Neutrophil (primary cell): Measurements from ENCODE around the gene OXA1L.

Source experiments
- H3K27ac ChIP-seq: fragments of 200-600 bp; sonication (generic); 2 replicates; pipeline ENCODE4 v1.5.1; 2016; ENCODE audit warnings: mild to moderate bottlenecking, moderate library complexity
- H3K27me3 ChIP-seq: fragments of 200-600 bp; sonication (generic); 2 replicates; pipeline ENCODE4 v1.6.0; 2016; ENCODE audit warnings: mild to moderate bottlenecking
- H3K36me3 ChIP-seq: fragments of 200-600 bp; sonication (generic); 2 replicates; pipeline ENCODE4 v1.5.1; 2017
- H3K4me1 ChIP-seq, 2 experiments: fragments of 200-600 bp in 1 of 2; sonication (generic) in 1 of 2; 1 replicate in 1 of 2; 2 replicates in 1 of 2; pipeline versions ENCODE4 v1.5.1 to v1.6.1; 2013 to 2016; ENCODE audit warnings: low read depth in 1 of 2, low read length in 1 of 2, mild to moderate bottlenecking in 1 of 2, moderate library complexity in 1 of 2; ENCODE audit not compliant: control insufficient read depth in 1 of 2, insufficient read depth in 1 of 2
- H3K4me3 ChIP-seq, 2 experiments: fragments of 200-600 bp in 1 of 2; sonication (generic) in 1 of 2; 1 replicate in 1 of 2; 2 replicates in 1 of 2; pipeline ENCODE4 v1.5.1; 2013 to 2016; ENCODE audit warnings: low read depth in 1 of 2, low read length in 1 of 2, mild to moderate bottlenecking in 1 of 2, moderate library complexity in 1 of 2
- H3K9me3 ChIP-seq: fragments of 200-600 bp; sonication (generic); 2 replicates; pipeline ENCODE4 v1.5.1; 2016
- CTCF ChIP-seq: fragments of 200-600 bp; sonication (generic); IDR thresholded peaks from 2 replicates; pipeline ENCODE4 v1.5.1; 2016; ENCODE audit warnings: antibody characterized with exemption

Gene OXA1L

GRCh38 chr14:22761734-22762133 lies 4.8 kb upstream of the OXA1L start:
- H3K27me3 ChIP-seq: no peaks in the 10 kb centered on the region
- H3K9me3 ChIP-seq: no peaks in the 10 kb centered on the region
- H3K27ac ChIP-seq: no peak overlapping the region
- no peaks in the 10 kb centered on the region for H3K36me3 ChIP-seq
- TF ChIP-seq CTCF: no peak
- H3K4me3 ChIP-seq: no peak overlapping the region
- peaks cover 6% of the 10 kb centered on the region in 2 experiments for H3K4me1 ChIP-seq

- TF ChIP-seq CTCF: no peak
- Histone ChIP-seq H3K4me1 (peaks cover 24 to 26% of the 10 kb centered on the region in 2 experiments), H3K27me3 (no peaks in the 10 kb centered on the region), H3K4me3 (no peak overlapping the region), H3K9me3 (no peaks in the 10 kb centered on the region), H3K27ac (no peak overlapping the region), H3K36me3 (peaks cover 3% of the 10 kb centered on the region)
Observed at GRCh38 chr14:22764382-22764781, 2.1 kb upstream of the OXA1L start.

- H3K9me3 ChIP-seq: no peaks in the 10 kb centered on the region
- H3K27ac ChIP-seq: peak overlapping the region; percentile 91
- H3K4me3 ChIP-seq: peak overlapping the region; percentile 78 to 95
- no peak for TF ChIP-seq CTCF
- peaks cover 30% of the 10 kb centered on the region for H3K36me3 ChIP-seq
- no peaks in the 10 kb centered on the region for H3K27me3 ChIP-seq
- H3K4me1 ChIP-seq: peaks cover 24 to 26% of the 10 kb centered on the region in 2 experiments
Observed at GRCh38 chr14:22767323-22767589, 768 bp downstream of the OXA1L start.

GRCh38 chr14:22768947-22769346 lies 2.5 kb downstream of the OXA1L start:
- peaks cover 24 to 26% of the 10 kb centered on the region in 2 experiments for H3K4me1 ChIP-seq
- TF ChIP-seq CTCF: no peak
- H3K9me3 ChIP-seq: no peaks in the 10 kb centered on the region
- H3K27ac ChIP-seq: no peak overlapping the region
- peaks cover 46% of the 10 kb centered on the region for H3K36me3 ChIP-seq
- H3K4me3 ChIP-seq: no peak overlapping the region
- no peaks in the 10 kb centered on the region for H3K27me3 ChIP-seq

GRCh38 chr14:22769369-22769768 lies 2.9 kb downstream of the OXA1L start:
- no peaks in the 10 kb centered on the region for H3K27me3 ChIP-seq
- H3K4me1 ChIP-seq: peaks cover 24 to 26% of the 10 kb centered on the region in 2 experiments
- no peak overlapping the region for H3K27ac ChIP-seq
- TF ChIP-seq CTCF: no peak
- no peak overlapping the region for H3K4me3 ChIP-seq
- H3K9me3 ChIP-seq: no peaks in the 10 kb centered on the region
- peaks cover 50% of the 10 kb centered on the region for H3K36me3 ChIP-seq
